Activated CD4-positive, alpha-beta memory T cell treated with anti-CD3 and anti-CD28 coated beads, Interleukin-2, amount 10 ng/mL, durations not matched to agents 7 days and 5 days (primary cell): ENCODE data around the gene BICDL2. TPM values are rescaled to one million over a fixed set of nuclear protein-coding genes. Genes with fewer than 3 reads are reported as not detected.

Experiments used
- CTCF ChIA-PET: fragments of 350-600 bp; sonication (Branson Sonifier 250); formaldehyde crosslinking; loops from one replicate; lab custom pipeline; 2021; ENCODE audit warnings: antibody characterized with exemption, inconsistent platforms; lab: Charles Lee
- POLR2A ChIA-PET: fragments of 350-600 bp; sonication (Branson Sonifier 250); formaldehyde crosslinking; loops from one replicate; lab custom pipeline; 2021; ENCODE audit warnings: antibody characterized with exemption; lab: Charles Lee
- DNase-seq: peaks from one replicate; pipeline ENCODE4 v3.0.0-alpha.2; 2020
- H3K27ac Mint-ChIP-seq: one replicate; pipeline ENCODE4 v1.8.0; 2021; ENCODE audit warnings: mild to moderate bottlenecking, mixed read lengths
- H3K27me3 Mint-ChIP-seq: one replicate; pipeline ENCODE4 v1.8.0; 2021; ENCODE audit warnings: mixed read lengths
- H3K36me3 Mint-ChIP-seq: one replicate; pipeline ENCODE4 v1.8.0; 2021; ENCODE audit warnings: low read depth, mixed read lengths
- H3K4me1 Mint-ChIP-seq: one replicate; pipeline ENCODE4 v1.8.0; 2021; ENCODE audit warnings: mixed read lengths
- H3K4me3 Mint-ChIP-seq: one replicate; pipeline ENCODE4 v1.8.0; 2021; ENCODE audit warnings: mild to moderate bottlenecking, mixed read lengths
- H3K9me3 Mint-ChIP-seq: one replicate; pipeline ENCODE4 v1.8.0; 2021; ENCODE audit warnings: mixed read lengths
- total RNA-seq, 2 experiments: library from RNA; stranded (reverse); gene quantifications; one replicate each; pipeline ENCODE4 v1.2.3, GENCODE V29; 2021

BICDL2 gene
- total RNA-seq, 2 experiments from 2014 or later: 1.4 to 1.9 TPM

DNA sequence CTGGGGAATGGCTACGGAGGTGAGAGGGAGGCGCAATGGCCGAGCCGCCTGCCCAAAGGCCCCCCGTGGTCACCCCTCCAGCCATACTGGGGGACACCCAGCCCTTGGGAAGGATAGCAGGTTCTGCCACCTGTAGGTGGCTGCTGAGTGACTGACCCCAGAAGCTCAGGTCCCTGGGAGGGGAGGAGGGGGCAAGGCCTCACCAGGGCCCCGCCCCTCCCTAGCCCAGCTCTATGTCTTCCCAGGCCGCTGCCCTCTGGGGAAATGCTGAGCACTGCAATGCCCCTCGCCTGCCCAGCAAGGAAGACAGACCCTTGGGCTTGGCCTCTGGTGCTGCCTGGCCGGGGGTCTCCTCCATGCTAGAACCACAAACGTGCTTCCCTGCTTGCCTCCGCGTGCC, 35.4 kb downstream of the BICDL2 start:
- Mint-ChIP-seq H3K36me3 (no peaks in the 10 kb centered on the region), H3K9me3 (no peaks in the 10 kb centered on the region), H3K4me1 (peaks cover 11% of the 10 kb centered on the region), H3K27ac (no peak overlapping the region), H3K27me3 (peaks cover 10% of the 10 kb centered on the region), H3K4me3 (no peak overlapping the region)
- DNase-seq: no peak
- CTCF ChIA-PET: interaction anchor here (4.0 to 10.3 kb wide), 2 partner anchors 20 to 30 kb away, joined by 72 to 209 read pairs; partner anchors contain the start of genes CLDN6, HCFC1R1, THOC6 and TNFRSF12A
- POLR2A ChIA-PET: interaction anchor here (2.8 kb wide), 1 partner anchor 21 kb away, joined by 12 read pairs; the partner anchor contains the start of gene PKMYT1

DNA sequence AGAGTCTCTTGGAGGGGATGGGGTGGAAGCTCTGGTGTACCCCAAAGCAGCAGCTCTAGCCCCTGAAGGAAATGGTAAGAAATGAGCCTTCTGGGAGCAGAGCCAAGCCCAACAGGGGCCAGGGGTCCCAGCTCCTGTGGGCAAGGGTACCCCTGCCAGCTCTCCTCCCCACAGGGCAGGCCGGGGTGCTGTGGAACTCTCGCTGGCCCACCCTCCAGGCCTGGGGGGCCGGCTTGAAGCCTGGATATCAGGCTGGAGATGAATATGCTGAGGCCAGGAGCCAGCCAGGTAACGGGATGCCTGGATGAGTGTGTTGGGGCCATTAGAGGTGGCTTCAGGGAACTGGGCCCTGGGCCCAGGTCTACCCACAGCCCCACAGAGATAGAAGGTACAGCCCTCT, 36.2 kb downstream of the BICDL2 start:
- DNase-seq: no peak
- ChIA-PET CTCF (interaction anchor here (0.6 to 10.3 kb wide), 3 partner anchors 18 to 31 kb away, joined by 3 to 209 read pairs (median 72); partner anchors contain the start of genes CLDN6, HCFC1R1, THOC6 and TNFRSF12A), POLR2A (interaction anchor here (2.8 kb wide), 1 partner anchor 20 kb away, joined by 12 read pairs; the partner anchor contains the start of gene PKMYT1)
- no peak overlapping the region for H3K27ac Mint-ChIP-seq
- H3K4me1 Mint-ChIP-seq: peaks cover 11% of the 10 kb centered on the region
- H3K9me3 Mint-ChIP-seq: no peaks in the 10 kb centered on the region
- peaks cover 10% of the 10 kb centered on the region for H3K27me3 Mint-ChIP-seq
- no peak overlapping the region for H3K4me3 Mint-ChIP-seq
- no peaks in the 10 kb centered on the region for H3K36me3 Mint-ChIP-seq

DNA sequence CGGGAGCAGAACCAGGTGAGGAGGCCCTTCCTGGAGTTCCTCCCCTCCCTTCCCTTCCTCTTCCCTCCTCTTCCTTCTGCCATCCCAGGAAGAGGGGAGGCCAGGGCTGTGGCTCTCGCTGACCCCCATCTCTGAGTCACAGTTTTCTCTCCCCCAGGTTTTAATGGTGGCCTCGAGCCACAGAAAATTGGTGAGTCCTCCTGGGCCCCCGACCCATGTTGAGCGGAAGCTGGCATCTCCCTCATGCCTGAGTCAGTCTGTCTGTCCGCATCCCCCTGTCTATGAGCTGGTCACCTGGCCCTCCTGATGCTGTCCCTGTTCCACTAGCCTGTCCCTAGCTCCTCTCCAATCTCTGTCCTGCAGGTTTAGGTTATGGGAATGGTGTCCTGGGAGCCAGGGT, 36.8 kb downstream of the BICDL2 start:
- H3K4me3 Mint-ChIP-seq: no peak overlapping the region

DNA sequence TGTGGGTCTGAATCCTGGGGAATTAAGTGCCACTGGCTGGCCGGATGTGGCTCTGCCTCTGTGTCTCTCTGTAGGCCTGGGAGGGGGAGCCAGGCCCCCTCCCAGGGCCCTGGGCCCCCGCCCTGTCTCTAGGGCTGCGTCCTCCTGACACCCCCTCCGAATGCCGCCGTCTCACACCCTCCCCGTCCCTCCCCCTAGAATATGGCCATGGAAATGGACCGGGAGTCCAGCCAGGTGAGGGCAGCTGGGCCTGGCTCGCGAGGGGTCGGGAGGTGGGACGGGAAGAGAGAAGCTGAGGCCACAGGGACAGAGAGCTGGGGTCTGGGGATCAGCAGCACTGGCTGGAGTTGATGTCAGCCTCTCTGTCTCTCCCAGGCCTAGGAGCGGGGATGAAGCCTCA, 40.4 kb downstream of the BICDL2 start:
- DNase-seq: no peak
- Mint-ChIP-seq H3K4me1 (no peaks in the 10 kb centered on the region), H3K36me3 (no peaks in the 10 kb centered on the region), H3K27ac (no peak overlapping the region), H3K4me3 (no peak overlapping the region), H3K9me3 (no peaks in the 10 kb centered on the region), H3K27me3 (peaks cover 7% of the 10 kb centered on the region)
- CTCF ChIA-PET: interaction anchor here (1.3 kb wide), 1 partner anchor 32 kb away, joined by 4 read pairs; no protein-coding TSS in a partner anchor
- POLR2A ChIA-PET: no interaction called here

More for the DNA sequence above, 36.8 kb downstream of the BICDL2 start:
- peaks cover 9% of the 10 kb centered on the region for H3K4me1 Mint-ChIP-seq
- peaks cover 9% of the 10 kb centered on the region for H3K27me3 Mint-ChIP-seq
- H3K36me3 Mint-ChIP-seq: no peaks in the 10 kb centered on the region
- no peak for DNase-seq
- CTCF ChIA-PET: interaction anchor here (10.3 kb wide), 1 partner anchor 31 kb away, joined by 209 read pairs; no protein-coding TSS in a partner anchor
- H3K27ac Mint-ChIP-seq: no peak overlapping the region
- POLR2A ChIA-PET: interaction anchor here (2.8 kb wide), 1 partner anchor 20 kb away, joined by 12 read pairs; the partner anchor contains the start of gene PKMYT1
- H3K9me3 Mint-ChIP-seq: no peaks in the 10 kb centered on the region

DNA sequence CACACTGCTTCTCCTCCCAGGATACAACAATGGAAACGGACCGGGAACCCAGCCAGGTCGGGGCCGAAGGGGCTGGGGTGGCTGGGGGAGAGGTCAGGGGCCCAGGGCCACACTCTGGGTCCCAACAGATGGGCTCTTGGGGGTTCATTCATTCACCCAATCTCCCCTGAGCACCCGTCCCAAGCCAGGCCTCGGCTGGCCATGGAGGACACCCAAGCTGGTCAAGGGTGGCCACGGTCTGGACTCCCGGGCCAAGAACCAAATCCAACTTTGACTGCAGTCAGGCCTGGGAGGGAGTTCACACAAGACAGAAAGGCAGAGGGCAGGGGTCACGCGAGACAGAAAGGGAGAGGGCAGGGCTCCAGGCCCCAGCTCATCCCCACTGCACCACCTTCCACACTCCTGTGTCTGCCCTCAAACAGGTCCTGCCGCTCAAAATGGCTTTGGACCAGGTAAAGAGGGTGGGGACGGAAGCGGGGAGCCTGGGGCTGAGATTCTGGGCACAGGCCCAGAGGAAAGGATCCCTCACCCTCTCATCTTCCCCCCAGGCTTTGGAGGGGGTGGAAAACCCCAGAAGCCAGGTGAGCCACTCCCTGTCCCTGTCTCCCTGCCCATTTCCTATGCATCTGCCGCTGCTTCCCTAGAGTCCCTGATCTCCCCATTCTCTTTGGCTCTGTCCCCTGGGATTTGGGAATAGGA, 44.2 kb downstream of the BICDL2 start:
- Mint-ChIP-seq H3K27ac (no peak overlapping the region), H3K9me3 (no peaks in the 10 kb centered on the region), H3K36me3 (no peaks in the 10 kb centered on the region), H3K4me1 (no peaks in the 10 kb centered on the region), H3K4me3 (no peak overlapping the region), H3K27me3 (peaks cover 5% of the 10 kb centered on the region)
- ChIA-PET POLR2A (interaction anchor here (0.9 to 1.7 kb wide), 2 partner anchors 12 to 23 kb away, joined by 3 to 4 read pairs; no protein-coding TSS in a partner anchor), CTCF (interaction anchor here (1.0 kb wide), 1 partner anchor 11 kb away, joined by 3 read pairs; no protein-coding TSS in a partner anchor)
- no peak for DNase-seq

DNA sequence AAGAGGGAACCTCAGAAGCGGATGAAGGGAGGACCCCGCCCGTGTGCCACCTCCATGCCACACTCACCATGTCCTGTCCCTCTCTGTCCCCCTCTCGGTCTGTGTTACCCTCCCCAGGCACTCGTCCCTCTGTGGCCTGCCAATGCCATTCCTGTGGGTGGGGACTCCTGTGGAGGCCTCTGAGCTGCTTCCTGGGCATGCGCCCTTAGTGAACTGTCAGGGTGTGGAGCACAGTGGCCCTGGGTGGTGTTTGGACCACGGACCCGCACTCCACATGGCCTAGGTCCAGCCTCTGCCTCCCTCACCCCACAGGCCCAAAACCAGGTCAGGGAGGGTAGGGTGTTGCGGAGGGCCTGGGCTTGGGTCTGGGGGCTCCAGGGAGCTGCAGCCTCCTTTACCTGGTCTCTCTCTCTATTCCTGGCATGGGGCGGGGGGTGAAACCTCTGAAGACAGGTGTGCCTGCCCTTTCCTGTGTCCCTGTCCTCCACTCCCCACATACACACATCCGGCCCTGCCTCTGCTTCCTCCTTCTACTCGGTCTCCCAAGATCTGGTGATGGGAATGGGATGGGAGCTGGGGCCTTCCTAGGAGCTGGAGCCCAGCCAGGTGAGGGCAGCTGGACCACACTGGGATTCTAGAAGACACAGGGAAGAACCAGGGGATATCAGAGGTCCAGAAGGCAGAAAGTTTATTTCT, 45.0 kb downstream of the BICDL2 start:
- H3K27ac Mint-ChIP-seq: no peak overlapping the region
- no peak overlapping the region for H3K4me3 Mint-ChIP-seq
- H3K9me3 Mint-ChIP-seq: no peaks in the 10 kb centered on the region
- H3K27me3 Mint-ChIP-seq: peaks cover 5% of the 10 kb centered on the region
- no peak for DNase-seq
- H3K4me1 Mint-ChIP-seq: no peaks in the 10 kb centered on the region
- ChIA-PET CTCF (interaction anchor here (1.0 to 1.3 kb wide), 2 partner anchors 12 to 40 kb away, joined by 3 read pairs; no protein-coding TSS in a partner anchor), POLR2A (interaction anchor here (0.9 to 1.7 kb wide), 3 partner anchors 11 to 22 kb away, joined by 3 to 6 read pairs (median 4); partner anchors contain the start of gene PKMYT1)
- H3K36me3 Mint-ChIP-seq: no peaks in the 10 kb centered on the region

DNA sequence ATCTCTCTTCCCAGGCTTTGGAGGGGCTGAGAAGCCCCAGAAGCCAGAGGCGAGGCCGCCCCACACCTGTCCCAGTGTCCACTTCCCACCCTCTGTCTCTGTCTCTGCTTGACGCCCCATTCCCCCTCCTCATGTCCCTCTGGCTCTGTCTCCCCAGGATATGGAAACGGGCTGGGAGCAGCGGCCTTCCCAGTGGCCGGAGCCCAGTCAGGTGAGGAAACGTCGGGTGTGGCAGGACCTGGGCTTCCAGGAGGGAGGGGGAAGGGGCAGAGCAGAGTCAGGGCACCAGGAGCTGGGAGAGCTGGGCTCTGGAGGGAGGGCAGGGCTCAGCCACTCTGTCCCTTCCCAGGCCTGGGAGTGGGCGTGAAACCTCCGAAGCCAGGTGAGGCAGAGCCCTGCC, 45.9 kb downstream of the BICDL2 start:
- H3K27ac Mint-ChIP-seq: no peak overlapping the region
- peaks cover 7% of the 10 kb centered on the region for H3K27me3 Mint-ChIP-seq
- ChIA-PET POLR2A (interaction anchor here (1.7 kb wide), 2 partner anchors 10 to 21 kb away, joined by 4 to 6 read pairs; partner anchors contain the start of gene PKMYT1), CTCF (interaction anchor here (1.3 kb wide), 1 partner anchor 41 kb away, joined by 3 read pairs; no protein-coding TSS in a partner anchor)
- no peaks in the 10 kb centered on the region for H3K36me3 Mint-ChIP-seq
- no peaks in the 10 kb centered on the region for H3K4me1 Mint-ChIP-seq
- DNase-seq: no peak
- H3K4me3 Mint-ChIP-seq: no peak overlapping the region
- no peaks in the 10 kb centered on the region for H3K9me3 Mint-ChIP-seq

DNA sequence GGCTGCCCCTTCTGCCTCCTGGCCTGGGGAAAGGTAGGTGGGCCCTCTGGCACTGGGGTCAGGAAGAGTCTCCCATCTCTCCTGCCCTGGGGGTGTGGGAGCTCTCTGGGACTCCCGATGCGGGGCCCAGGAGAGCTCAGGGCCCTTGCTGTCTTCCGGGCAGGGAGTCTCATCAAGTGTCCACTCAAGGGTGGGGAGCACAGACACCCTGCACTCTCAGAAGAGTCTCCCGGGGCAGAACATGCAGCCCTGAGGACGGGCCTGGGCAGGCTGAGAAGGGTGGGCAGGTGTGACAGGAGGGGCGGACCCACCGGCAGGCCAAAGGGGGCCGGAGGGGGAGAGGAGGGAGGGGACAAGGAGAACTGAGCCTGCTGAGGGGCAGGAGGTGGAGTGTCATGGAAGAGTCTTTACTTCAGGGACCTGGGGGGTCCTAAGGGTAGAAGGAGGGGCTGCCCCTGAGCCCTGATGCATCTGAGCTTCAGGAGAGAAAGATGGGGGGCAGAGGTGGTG, 48.1 kb downstream of the BICDL2 start:
- no peaks in the 10 kb centered on the region for H3K9me3 Mint-ChIP-seq
- DNase-seq: no peak
- H3K27ac Mint-ChIP-seq: no peak overlapping the region
- H3K36me3 Mint-ChIP-seq: no peaks in the 10 kb centered on the region
- H3K27me3 Mint-ChIP-seq: peaks cover 10% of the 10 kb centered on the region
- H3K4me1 Mint-ChIP-seq: peaks cover 6% of the 10 kb centered on the region
- H3K4me3 Mint-ChIP-seq: no peak overlapping the region
- CTCF ChIA-PET: no interaction called here
- POLR2A ChIA-PET: interaction anchor here (1.1 to 1.9 kb wide), 2 partner anchors 8 to 16 kb away, joined by 4 to 7 read pairs; partner anchors contain the start of gene PKMYT1

DNA sequence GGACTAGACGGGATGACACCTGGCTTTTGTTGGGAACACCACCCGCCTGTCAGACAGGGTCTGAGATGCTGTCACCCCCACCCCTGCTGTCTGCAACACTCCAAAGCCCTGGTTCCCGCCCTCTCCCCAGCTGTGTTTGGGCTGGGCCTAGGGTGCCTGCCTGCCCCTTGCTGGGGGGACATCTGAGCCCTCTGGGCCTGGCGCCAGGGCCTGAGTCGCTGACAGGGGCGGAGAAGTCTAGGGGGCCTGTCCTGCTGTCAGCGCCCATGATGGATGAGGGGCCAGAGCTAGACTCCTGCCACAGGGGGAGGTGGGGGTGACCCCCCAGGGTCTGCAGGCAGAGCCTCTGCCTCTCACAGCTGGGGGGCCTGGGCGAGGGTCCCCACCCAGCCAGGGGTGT, 48.9 kb downstream of the BICDL2 start:
- Mint-ChIP-seq H3K27me3 (peaks cover 10% of the 10 kb centered on the region), H3K4me3 (no peak overlapping the region), H3K36me3 (no peaks in the 10 kb centered on the region), H3K9me3 (no peaks in the 10 kb centered on the region), H3K27ac (no peak overlapping the region), H3K4me1 (peaks cover 8% of the 10 kb centered on the region)
- POLR2A ChIA-PET: interaction anchor here (1.1 to 1.9 kb wide), 2 partner anchors 8 to 16 kb away, joined by 4 to 7 read pairs; partner anchors contain the start of gene PKMYT1
- CTCF ChIA-PET: no interaction called here
- no peak for DNase-seq

DNA sequence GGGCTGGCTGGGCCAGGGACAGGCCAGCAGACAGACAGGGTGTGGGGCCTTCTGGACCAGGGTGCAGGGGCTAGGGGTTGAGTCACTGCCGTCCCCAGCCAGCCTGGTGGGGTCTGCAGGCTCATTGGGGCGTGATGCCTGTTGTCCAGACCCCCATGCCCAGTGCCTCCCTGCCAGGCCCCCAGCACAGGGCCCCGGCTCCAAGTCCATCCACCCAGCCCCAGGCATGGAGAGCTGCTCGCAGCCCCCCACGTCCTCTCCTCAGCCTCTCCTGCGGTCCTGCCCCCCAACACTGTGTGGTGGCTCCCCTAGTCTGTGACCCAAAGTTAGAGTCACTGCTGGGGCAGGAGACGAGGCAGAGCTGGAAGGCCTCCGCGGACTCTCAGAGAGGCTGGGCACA, 49.5 kb downstream of the BICDL2 start:
- CTCF ChIA-PET: no interaction called here
- no peak for DNase-seq
- peaks cover 10% of the 10 kb centered on the region for H3K4me1 Mint-ChIP-seq
- no peaks in the 10 kb centered on the region for H3K36me3 Mint-ChIP-seq
- peaks cover 10% of the 10 kb centered on the region for H3K27me3 Mint-ChIP-seq
- no peak overlapping the region for H3K4me3 Mint-ChIP-seq
- H3K9me3 Mint-ChIP-seq: no peaks in the 10 kb centered on the region
- no peak overlapping the region for H3K27ac Mint-ChIP-seq
- POLR2A ChIA-PET: interaction anchor here (1.1 kb wide), 1 partner anchor 15 kb away, joined by 4 read pairs; no protein-coding TSS in a partner anchor

DNA sequence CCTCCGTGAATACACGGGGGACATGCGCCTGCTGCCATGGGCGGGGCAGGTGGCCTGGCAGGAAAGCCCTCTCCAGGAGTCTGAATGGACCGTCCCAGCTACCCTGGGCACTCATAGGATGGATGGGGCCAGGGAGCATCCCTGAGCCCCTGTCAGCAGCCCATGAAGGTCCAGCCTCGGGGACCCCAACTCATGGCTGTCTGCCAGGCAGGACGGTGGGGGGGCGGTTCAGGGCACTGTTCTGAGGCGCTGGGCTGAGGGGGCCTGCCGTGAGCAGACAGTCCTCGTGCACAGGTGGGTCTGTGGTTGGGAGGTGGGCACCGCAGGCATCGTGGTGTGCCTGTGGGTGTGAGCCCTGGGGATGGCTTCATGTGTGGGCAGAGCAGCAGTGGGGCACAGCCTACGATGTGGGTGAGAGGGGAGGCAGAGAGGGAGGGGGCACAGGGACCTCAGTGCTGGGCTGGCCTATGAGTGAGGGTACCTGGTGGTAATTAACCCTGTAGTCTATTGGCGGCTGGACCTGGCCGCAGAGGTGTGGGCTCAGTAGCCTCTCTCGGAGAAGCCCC, 50.0 kb downstream of the BICDL2 start:
- Mint-ChIP-seq H3K36me3 (no peaks in the 10 kb centered on the region), H3K4me3 (no peak overlapping the region), H3K27me3 (peaks cover 10% of the 10 kb centered on the region), H3K9me3 (no peaks in the 10 kb centered on the region), H3K27ac (no peak overlapping the region), H3K4me1 (peaks cover 13% of the 10 kb centered on the region)
- CTCF ChIA-PET: no interaction called here
- DNase-seq: no peak
- POLR2A ChIA-PET: no interaction called here

DNA sequence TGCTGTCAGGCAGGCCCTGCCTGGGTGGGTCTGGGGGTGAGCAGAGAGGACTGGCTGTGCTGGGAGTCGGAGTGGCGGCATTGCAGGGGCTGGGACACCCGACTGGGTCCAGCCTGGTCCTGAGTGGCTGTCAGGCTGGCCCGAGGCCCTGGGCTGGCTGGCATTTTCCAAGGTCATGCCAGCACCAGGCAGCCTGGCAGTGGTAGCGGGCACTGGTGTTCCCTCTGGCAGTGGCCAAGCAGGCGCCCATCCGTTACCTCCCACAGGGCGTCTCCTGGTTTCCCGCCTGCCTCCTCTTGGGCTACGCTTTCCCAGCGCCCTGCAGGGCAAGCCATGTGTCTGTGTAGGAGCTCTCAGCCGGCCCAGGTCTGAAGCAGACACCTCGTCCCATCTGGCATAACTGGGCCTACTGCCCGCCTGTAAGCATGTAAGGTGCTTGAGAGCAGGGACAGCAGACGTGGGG, 50.8 kb downstream of the BICDL2 start:
- Mint-ChIP-seq H3K9me3 (no peaks in the 10 kb centered on the region), H3K4me1 (peaks cover 20% of the 10 kb centered on the region), H3K27ac (no peak overlapping the region), H3K36me3 (peaks cover 2% of the 10 kb centered on the region), H3K27me3 (peaks cover 10% of the 10 kb centered on the region), H3K4me3 (no peak overlapping the region)
- POLR2A ChIA-PET: no interaction called here
- CTCF ChIA-PET: no interaction called here
- no peak for DNase-seq
